ENCODE results near the gene IL16.

Gene IL16

GRCh38 chr15:81258455-81258854, 61.8 kb downstream of the IL16 start:
- no peak for DNase-seq

- no peak for DNase-seq
These were observed 63.1 kb downstream of the IL16 start for GRCh38 chr15:81259760-81260298.

DNA sequence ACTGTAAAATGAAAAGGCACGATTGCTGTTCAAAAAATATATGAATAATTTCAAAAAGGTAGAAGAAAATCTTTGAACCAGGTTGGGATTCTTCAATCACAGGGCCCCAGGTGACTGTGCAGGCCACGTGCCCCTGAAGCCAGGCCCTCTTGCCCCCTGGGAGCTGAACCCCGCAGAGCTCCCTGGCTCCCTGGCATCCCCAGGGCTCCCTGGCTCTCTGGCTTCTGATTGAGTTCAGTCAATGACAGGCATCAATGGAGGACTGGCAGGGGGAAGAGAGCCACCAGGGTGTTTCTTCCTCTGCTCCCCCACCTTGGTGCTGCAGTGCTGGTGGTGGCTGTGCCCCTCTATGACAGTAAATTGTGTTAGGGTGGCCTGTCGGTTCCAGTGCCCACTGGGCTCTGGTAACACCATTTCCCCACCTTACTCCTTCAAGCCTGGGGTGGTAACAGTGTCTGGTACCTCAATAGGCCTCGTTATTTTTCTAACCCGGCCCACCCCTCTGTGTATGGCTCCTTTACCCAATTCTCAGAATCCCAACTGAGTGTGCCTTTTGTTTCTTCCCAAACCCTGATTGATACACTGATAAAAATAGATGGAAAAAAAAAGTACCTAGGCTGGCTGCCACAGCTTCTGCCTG, 64.6 kb downstream of the IL16 start:
- no peak for DNase-seq

- no peak for DNase-seq
These were observed 66.8 kb downstream of the IL16 start for GRCh38 chr15:81263477-81263876.

- no peak for DNase-seq
These were observed 67.6 kb downstream of the IL16 start for GRCh38 chr15:81264072-81264857.

GRCh38 chr15:81265256-81265943, 68.7 kb downstream of the IL16 start:
- DNase-seq = no peak

DNA sequence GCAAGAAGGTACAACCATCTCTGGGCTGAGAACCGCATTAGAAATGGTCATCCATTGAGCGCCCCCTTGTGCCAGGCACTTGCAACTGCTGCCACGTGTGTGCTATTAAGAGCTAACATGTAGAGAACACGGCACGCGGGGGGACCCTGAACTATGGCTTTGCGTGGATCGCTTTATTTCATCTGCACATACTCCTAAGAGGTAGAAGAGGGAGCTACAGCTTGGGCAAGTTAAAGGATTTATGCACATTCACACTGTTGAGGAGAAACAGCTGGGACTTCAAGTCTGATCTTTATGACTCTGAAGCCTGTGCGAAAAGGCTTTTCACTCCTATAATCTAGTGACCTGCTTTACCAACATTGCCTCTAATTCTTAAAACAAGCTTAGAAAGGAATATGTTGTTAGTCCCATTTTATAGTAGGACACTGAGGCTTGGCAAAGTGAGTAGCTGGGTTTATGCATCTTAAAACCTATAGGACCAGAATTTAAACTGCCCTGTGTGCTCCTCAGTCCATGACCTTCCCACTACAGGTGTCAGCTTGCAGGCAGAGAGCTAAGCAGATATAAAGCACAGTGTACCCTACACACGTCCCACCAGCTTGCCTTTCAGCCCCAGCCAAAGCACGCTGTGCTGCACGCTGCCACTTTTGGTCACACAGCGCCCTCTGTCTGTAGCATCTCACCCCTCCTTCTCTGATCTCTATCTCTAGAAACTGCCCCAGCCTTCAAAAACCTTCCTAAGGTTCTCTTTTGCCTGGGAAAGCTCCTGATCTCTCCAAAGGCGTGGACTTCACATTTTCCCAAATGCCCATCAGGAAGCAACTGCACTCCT, 69.5 kb downstream of the IL16 start:
- DNase-seq = peak; percentile 86

DNA sequence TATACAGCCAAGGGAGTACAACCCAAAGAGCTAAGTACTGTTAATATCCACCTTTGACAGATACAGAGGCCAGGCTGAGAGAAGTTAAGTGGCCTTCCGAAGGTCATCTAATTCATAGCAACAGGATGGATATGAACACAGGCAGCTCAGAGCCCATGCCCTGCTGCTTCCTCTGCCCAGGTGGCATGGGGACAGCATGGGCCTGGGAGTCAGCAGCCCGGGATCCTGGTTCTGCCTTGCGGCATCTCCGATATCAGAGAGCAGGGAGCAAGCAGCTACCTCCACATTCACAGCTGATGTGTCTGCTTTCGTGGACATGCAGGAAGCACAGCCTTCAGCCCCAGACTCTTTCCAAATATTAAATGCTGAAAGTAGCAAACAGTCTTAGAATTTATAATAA, 71.7 kb downstream of the IL16 start:
- no peak for DNase-seq

DNA sequence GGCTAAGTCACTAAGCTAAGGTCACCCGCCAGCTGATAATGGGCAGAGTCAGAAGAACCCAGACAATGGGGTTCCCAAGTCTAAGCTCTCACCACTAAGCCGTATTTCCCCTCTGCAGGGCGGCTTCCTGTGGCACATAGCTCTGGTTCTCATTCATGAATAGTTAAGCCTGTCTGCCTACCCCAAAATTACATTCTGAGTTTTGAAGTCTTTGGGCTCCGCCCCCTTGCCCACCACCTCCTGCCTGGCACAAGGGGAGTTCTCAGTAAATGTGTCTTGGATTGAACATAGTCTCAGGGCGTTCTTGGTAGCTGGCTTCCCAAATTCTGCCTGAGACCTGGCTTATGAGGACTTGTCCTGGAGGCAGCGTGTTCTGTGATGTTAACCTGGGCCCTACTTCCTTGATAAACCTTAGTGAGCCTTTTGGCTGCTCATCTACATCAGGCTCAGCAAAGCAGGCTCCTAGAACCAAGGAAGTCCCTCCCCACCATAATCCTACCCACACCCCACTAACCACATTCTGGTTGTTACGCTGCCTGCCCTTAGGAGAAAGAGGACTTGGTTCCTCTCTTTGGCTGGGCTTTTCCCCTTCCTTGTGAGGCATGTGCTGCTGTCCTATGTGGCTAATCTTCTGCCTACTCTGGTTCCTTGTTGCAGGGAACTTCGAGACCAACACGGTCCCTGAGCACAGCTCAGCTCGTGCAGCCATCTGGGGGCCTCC, 72.4 kb downstream of the IL16 start:
- no peak for DNase-seq

DNA sequence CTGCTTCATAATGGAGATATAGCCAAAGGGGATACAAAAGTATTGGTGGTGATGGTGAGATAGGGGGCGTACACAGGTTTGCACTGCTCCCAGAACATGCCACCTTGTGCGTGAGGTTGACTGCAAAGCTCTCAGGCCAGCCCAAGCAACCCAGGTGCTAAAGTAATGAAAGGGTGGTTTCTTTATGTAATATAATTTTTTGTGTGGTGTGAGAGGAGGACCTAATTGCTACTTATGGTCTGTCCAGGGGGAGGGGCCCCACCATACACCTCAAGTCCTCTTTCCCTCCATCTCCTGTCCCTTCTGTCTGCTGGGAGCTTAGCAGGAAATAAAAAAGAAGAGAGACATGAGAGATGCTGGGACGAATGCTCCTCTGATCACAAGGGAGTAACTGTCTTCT, 73.5 kb downstream of the IL16 start:
- no peak for DNase-seq

- no peak for DNase-seq
These were observed 74.3 kb downstream of the IL16 start for GRCh38 chr15:81270781-81271491.

DNA sequence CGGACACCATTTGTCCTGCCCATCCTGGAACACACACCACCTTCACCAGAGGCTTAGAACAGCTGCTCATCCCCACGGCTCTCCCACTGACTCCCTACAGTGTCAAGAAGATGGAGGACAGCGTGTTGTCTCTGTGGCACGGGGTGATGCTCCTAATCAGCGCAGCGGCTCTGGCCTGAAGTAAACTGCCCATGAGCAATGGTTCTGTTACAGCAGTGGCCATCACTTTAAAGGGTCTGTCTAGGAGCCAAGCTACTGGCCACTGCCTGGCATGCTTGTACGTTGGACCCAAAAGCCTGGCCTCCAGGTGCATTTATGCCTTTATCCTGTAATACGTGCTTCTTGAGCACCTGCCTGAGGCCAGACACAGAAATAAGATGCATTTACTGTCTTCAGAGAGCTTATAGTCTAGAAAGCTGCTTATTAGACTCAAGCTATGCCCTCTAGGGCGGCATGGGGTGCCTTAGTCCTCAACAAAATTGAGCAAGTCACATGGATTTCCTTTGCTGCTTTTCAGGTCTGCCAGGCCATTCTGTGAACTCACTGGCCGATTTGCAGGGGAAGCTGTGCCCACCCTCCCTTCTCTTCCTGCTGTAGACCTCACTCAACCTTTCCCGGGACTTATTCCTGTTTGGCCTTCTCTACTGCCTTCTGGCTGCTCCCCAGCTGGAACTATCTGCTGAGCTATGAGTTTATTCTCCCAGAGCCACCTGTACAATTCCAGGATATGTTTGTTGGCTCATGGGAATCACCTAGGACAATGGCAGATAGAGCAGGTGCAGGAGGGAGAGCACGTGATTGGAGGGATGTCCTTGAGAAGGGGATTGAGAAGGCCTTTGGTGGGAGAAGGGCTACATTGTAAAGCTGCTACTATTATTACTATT, 75.3 kb downstream of the IL16 start:
- no peak for DNase-seq

DNA sequence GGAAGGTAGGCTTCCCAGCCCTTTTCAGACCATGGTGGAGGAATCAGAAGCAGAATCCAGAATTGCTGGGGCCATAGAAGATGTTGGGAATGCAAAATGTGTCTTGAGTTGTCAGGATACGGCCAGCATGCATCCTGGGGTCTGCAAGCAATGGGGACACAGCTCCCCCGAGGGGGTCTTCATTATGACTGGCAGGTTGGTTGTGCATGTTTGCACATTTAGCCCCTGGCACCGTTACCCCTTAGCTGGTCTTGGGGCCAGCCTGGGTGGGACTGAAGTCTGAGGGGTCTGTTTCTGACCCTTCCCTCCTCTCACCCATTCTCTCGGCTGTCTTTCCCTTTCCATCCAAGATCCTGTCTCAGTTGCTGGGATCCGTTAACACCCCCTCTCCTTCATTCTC, 76.5 kb downstream of the IL16 start:
- DNase-seq = no peak

- no peak for DNase-seq
These were observed 77.2 kb downstream of the IL16 start for GRCh38 chr15:81273855-81274254.

- no peak for DNase-seq
These were observed 77.6 kb downstream of the IL16 start for GRCh38 chr15:81274255-81274654.

GRCh38 chr15:81274931-81275707, 78.4 kb downstream of the IL16 start:
- DNase-seq = peak; percentile 62

GRCh38 chr15:81275711-81276392, 79.2 kb downstream of the IL16 start:
- no peak for DNase-seq

- DNase-seq = no peak
These were observed 80.3 kb downstream of the IL16 start for GRCh38 chr15:81276967-81277366.

DNA sequence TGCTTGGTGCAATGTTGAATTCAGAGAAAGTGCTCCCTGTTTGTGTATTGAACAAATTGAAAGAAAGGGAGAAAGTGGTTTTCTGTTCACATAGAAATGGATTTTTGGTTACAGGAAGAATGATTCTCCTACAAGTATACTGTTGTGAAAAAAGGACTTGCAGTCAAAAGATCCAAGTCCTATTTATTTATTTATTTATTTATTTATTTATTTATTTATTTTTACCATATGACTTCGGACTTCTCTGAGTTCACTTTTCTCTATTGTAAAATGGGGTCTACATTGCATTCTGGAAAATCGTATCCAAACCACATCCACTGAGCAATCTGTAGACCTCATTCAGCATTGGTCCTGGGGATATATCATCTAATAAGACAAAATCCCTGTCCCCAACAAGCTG, 81.2 kb downstream of the IL16 start:
- DNase-seq = no peak
